NOMO-1 treated with dmso at 0.1 percent for 144 hours (cell line): ENCODE results near the gene LECT2.

Source experiments
- DNase-seq: peaks from one replicate; lab custom pipeline; 2025; ENCODE audit not compliant: unreplicated experiment; lab: John Stamatoyannopoulos, UW

LECT2 gene

DNA sequence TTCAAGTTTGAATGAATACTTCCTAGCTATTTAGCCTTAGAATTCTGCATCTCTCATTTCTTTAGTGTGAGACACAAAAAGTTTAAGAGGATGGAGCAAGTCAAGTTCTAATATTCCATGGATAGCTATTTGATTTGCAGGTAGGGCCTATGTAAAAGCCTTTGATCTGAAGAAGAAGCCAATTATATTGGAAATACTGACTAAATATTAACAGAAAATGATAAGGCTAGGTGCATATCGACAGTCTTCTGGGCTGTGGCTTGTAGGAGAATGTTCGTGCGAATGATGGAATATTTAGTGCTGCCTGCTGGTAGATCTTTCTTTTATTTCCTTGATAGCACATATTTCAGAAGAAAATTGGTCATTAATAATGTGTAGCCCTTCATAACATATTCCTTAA is at the start of gene LECT2:
Gene LECT2, minus strand, starts transcription at position 85 of the 400 bp plus-strand sequence. CDS start 150 bp downstream, outside the sequence.
- DNase-seq, result no peak

DNA sequence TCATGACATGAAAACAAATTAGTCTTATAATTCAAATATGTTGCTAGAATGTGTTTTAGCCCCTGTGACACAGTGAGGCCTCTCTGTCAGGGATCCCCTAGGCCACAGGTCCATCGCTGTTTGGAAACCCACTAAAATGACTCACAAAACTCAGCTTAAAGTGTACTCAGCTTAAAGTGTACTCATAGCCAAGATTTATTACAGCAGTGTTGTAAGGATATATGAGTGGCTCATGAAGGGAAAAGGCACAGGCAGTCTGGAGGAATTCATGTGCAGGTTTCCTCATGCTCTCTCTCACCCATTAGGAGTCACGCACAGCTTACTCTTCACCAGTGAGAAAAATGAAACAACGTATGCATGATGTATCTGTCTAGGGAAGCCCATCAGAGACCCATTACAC is 49.7 kb upstream of the LECT2 start:
- DNase-seq, result no peak

DNA sequence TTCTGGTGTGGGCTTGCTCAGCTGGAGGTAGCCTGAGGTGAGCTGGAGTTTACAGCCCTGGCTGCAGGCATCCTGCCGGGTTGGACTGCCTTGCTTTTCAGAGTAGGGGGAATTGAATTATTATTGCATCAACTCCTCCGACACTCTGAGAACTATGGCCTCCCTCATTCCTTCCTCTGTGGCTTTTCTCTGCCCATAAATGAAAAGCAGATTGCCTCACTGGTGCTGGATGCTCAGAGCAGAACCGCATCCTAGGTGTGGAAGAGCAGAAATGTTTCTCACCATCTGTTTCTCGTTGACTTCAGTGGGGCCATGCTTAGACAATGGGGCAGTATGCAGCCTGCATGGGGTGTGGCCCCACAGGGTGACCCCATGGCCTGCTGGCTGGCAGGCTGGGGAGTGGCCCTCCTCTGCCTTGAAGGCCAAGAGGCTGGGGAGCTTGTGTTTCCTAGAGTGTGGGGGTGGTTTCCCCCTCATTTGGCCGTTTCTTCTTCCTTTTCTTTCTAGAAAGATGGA is 46.7 kb upstream of the LECT2 start:
- peak; percentile 68 for DNase-seq

DNA sequence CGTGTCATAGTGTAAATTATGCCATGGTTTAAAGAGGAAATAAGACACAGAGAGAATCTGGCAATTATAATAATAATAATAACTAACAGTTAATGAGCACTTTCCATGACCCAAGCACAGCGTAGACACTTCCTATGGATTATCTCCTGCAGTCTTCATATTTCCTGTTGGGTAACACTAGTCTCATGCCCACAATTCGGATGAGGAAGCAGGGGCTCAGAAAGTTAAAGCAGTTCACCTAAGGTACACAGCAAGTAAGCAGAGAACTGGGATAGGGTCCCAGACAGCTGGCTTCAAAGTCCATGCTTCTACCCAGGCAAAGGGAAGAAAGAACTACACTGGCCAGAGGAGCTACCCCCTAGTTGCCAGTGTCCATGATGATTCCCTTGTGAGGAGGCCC is 46.1 kb upstream of the LECT2 start:
- no peak for DNase-seq

DNA sequence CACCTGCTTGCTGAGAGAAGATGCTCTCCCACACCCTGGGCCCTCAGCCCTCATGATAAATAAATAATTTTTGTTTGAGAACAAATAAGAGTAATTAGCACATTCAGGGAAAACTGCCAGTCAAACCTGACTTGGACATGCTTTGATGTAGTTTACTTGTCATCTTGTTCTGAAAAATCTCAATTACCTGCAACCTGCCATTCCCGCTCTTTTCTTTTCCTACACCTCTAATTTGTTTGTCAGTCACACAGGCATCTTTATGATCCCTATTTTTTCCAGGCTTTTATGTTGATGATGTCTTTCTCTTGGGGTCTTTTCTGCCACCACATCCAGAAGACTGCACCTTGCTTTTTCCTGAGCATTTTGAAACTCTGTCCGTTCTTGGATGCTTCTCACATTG is 45.4 kb upstream of the LECT2 start:
- DNase-seq, result no peak

DNA sequence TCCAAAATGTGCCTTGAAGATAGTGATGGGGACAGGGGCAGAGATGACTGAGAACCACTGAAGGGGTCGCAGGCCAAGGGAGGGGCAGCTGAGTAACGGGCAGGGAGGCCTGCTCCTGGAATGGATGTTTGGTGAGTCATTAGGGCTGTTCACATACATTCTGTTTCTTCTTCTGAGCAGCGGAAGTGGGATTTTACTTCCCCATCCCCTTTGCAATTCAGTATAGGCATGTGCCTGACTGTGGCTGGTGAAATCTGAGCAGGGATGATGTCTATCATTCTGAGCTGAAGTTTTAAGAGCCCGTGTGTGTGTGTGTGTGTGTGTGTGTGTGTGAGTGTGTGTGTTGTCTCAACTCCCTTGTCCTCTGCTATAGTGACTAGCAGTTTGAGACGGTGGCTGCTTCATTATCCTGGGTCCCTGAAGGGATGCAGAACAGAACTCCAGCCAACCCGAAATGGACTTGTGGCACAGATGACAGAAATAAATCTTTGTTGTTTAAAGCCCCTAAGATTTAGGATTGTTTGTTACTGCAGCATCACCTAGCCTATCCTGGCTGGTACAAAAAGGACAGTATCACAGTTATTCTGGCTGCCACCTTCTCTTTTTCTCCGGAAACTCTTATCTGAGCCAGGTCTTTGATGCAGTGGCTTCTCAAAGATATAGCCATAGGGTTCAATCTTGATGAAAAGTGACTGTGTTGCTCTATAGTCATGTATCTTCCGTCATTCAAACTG is 44.8 kb upstream of the LECT2 start:
- peak; percentile 56 for DNase-seq

DNA sequence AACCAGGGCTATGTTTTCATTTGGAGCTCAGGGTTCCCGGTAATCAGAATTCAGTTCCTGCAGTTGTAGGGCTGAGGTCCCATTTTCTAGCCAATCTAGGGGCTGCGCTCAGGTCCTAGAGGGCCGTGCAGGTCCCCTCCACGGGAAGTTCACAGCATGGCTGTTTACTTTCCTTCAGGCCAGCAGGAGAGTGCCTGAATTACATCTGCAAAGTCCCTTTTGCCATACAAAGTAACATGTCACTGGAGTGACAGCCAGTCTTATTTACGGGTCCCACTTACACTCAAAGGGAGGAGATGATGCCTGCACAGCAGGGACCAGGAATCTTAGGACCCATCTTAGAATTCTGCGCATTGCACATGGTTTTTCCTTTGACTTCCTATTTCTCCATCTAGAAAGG is 44.1 kb upstream of the LECT2 start:
- no peak for DNase-seq

DNA sequence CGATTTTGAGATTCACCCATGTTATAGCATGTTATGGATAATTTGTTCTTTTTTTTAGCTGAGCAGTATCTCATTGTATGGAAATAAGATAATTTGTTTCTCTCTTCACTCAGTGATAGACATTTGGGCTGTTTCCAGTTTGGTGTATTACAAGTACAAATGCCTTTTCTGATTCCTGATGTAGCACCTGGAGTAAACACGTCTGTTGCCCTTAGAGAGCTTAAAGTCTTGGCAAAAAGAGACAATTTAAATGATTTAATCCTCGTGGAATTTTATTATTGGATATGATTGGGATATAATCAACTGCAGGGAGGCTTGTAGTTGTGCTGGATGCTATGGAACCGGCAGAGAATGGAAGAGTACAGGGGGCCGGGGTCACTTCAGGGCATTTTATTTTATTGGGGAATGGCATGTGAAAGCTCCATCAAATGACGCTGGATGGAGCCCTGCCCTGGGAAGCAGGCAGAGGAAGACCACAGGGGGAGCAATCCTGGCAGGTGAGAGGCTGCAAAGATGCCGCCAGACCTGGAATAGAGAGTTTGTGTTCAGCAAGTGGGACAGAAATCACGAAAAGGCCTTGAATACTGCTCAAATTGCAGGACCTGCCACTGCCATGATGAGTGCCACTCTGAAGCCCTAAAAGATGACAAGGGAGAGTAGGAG is 43.0 kb upstream of the LECT2 start:
- no peak for DNase-seq

DNA sequence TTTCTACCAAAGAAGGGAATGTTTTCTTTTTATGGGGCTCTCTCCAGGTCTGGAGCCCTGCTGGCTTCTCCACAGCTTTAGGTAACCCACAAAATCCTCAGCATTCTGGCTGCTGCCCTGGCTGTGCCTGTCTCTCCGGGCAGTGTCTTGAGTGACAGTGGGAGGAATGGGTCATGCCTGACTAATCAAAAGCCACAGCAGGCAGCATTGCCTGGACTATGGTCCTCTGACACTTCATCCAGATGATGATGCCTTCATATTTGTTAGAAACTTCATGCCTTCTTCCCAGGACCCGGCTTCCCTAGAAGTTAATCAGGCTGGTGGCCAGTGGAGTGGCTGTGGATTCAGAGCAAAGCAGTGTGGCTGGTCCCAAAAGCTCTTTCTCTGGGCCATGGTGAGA is 41.8 kb upstream of the LECT2 start:
- DNase-seq, result no peak

DNA sequence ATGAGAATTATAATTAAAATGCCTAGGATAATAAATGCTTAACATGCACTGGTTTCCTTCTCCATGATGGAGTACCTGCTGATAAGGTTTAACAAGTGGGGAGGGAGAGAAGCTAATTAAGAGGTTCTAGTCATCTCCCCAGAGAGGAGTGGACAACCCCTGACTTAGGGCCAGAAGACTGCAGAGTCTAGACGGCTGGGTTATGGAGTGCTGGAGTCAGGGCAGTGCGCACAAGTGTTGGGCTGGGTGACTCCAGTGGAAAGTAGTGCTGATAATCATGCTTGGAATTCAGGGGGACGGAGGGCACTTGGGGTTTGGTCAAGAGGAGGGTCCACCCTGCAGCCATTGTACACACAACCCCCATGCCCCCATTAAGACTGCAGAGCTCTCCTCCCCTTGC is 41.2 kb upstream of the LECT2 start:
- no peak for DNase-seq

DNA sequence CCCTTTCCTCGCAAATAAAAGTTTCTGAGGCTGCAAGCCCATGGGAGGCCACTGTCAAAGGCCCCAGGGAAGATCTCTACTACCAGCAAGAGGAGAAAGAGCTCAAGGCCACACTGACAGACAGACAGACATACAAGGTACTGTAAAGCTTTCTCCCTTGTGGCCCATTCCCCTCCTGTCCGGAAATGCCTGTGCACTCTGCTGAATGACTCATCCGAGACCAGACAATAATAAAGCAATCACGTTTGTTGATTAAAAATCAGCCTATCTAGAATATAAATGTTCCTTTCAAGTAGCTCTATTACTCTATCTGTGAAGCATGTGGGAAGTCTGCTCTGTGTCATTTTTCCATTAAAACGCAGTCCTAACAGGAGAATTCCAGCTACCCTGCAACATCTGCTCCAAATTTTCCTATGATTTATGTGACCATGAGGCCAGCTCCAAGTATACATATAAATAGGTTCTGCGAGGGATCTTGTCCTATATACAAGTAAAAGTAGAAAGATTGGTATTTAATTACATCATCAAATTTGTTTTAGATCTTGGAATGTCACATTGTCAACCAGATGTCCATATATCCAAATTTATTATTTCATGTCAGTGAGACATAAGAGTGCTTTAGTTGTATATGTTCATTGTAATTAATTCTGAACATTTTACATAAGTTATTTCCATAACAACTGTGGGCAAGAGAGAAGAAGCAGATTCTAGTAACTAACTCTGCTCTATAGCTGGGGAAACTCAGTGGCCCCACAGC is 39.3 kb upstream of the LECT2 start:
- DNase-seq, result no peak

DNA sequence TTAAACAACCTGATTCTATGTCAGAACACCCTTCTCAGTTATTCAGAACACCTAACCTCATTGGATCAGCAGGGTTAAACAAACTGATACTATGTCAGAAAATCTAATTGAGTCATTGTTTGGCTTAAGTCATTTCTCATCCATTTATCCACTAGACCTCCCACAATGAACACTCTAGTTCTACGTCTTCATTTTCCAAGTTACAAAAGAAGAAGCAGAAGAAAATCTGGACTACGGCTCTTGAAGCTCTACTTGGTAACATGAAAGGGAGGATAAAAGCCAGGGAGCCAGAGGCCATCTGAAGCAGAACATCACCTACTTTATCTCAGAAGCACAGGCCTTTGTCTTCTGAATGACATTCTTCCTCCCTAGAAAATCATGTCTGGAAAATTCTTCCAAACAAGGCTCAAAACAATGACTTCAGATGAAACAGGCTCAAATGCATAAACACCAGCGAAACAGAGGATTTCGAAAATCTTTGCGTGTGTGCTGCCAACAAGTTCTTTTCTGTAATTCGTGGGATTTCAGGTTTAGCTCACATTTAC is 38.6 kb upstream of the LECT2 start:
- no peak for DNase-seq

DNA sequence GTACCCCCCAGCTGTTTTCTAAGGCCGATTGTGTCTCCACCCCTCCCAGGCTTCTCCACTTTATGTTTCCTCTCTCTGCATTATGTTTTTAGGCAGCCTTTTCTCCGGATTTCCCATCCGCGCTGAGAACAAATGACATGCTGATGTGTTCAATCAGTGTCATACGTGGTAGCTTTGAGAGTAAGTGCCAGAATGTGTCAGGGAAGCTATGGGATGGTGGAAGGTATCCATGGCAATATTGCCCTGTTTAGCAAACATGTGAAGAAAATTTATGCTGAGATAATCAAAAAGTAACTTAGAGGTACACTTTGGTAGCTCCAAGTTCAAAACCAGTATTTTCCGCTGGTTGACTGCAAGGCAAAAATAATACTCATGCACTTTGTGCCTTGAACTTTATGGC is 36.6 kb upstream of the LECT2 start:
- DNase-seq, result no peak

DNA sequence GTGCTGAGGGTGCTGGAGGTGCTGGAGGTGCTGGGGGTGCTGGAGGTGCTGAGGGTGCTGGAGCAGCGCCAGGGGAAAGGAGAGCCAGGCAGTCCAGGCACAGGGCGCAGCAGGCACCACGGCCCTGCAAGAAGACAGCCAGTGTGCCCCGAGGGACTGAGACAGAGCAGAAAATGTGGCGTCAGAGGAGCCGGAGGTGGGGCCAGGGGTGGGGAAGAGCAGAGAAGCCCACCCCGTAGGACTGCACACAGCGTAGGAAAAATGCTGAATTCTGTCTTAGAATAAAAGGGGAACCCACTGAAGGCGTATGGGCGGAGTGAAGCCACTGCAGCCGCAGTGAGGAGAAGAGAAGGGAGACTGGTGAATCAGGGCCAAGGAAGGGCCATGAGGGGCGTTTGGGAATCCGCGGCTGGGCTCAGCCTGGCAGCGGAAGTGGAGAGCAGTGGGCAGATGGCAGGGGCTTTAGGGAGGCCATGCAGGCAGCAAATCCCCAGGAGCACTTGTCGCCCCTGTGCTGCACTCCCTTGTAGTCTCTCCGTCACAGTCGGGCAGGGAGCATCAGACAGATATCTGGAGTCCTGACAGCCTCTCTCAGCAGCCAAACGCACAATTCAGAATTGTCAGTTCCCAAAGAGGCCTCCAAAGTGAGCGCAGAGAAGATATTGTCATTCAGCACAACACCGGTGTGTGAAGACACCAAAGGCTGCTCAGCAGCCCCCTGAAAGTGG is 35.9 kb upstream of the LECT2 start:
- no peak for DNase-seq

DNA sequence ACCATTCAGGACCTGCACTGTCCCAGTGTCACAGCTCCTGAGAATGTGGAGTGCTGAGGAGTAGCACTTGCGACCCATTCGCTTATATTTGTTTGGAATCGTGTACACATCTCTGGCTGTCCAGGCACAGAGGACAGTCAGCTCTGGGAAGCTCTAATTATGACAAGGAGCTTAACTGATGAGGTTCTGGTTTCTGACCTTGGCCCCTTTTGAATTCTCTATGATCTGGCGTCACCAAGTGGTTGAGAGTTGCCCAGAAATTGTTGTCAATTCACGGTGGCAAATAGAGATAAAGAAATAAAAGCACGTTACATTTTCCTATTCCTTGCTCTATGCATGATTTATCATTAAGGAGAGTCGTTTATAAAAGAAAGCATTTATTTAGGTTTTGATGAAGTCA is 34.9 kb upstream of the LECT2 start:
- no peak for DNase-seq

DNA sequence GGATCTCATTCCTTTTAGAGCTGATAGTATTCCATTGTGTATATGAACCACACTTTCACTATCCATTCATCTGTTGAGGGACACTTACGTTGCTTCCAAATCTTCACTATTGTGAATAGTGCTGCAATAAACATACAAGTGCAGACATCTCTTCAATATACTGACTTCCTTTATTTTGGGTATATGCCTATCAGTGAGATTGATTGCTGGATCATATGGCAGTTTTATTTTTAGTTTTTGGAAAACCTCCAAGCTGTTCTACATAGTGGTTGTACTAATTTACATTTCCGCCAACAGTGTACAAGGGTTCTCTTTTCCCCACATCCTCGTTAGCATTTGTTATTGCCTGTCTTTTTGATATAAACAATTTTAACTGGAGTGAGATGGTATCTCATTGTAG is 33.8 kb upstream of the LECT2 start:
- DNase-seq, result no peak

DNA sequence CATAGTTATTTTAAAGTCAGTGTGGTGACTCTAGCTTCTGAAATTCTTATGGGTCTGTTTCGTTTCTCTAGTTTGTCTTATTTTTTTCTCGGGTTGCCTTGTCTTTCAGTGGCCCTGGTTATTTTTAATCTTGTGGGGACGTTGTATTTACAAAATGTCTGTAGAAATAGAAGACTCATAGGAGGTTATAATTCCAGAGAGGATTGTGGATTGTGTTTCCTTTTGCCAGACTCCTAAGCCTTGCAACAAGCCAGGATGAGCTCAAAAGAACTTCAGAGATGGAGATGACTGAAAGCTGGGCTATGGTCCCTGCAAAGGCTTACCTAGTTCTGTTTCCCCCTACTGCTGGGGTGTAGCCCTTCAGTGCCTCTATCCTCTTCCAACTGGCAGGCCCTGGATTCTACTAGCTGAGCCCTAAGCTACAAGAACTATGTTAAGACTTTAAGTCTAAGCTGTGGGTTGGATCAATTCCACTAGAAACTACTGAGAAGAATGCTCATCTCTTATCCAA is 32.2 kb upstream of the LECT2 start:
- DNase-seq, result no peak

DNA sequence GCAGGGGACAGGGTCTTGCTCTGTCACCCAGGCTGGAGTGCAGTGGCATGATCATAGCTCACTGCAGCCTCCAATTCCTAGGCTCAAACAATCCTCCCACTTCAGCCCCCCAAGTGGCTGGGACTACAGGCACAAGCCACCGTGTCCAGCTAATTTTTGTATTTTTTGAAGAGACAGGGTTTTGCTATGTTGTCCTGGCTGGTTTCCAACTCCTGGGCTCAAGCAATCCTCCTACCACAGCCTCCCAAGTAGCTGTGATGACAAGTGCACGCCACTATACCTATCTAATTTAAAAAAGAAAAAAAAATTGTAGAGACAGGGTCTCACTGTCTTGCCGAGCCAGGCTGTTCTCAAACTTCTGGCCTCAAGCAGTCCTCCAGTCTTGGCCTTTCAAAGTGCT is 31.6 kb upstream of the LECT2 start:
- no peak for DNase-seq

DNA sequence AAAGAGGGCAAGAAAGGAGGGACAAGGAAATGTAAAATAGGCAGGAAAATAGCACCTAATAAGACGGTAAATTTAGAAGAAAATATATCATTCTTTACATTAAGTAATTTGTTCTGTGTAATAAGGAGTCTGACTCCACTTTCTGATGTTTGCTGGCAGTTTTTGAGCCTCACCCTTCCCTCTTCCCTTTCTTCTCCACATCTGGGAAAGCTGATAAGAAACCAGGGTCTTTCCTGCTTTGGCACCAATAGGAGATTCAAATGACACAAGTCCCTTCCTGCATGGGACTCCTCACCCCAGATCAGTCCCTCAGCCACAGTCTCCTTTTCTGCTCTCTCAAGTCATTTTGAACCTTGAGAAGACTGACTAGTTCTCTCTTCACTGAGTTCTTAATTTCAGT is 31.2 kb upstream of the LECT2 start:
- no peak for DNase-seq

DNA sequence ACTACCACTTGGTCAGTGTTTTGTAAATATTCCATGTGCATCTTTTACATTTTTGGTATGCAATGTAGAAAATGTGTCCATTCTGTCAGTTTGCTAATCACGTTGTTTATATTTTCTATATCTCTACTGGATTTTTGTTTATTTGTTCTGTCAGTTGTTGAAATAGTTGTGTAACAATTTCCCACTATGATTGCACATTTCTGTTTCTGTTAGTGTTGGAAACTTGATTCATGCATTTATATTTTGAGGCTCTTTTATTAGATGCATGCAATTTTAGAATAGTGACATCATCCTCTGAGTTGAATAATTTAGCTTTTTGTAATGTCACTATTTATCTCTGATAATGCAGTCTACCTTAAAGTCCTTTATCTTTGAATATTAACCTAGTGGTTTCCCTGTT is 25.8 kb upstream of the LECT2 start:
- no peak for DNase-seq

DNA sequence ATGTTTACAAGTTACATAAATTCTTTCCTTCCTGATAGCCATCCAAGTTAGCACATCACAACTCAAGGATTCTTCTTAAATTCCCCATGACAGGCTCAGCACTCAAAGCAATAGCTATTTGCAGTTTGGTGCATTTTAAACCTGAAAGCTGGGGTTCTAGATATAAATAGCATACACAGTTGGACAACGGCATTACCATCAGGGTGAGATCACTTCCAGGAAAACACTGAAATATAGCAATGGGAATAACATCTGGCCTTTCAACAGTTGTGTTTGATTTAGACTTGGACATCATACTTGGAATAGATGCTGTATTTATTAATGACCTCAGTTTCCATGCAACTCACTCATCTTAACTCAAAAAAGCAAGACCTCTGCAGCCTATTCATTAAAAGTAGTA is 24.7 kb upstream of the LECT2 start:
- no peak for DNase-seq
